Endothelial cell (in vitro differentiated cells): ENCODE measurements around the gene SEPTIN14. TPM values are rescaled to one million over a fixed set of nuclear protein-coding genes. Genes with fewer than 3 reads are reported as not detected.
"Not testable (repeated sequence)": the region's sequence is repeated elsewhere in the genome, so short reads cannot be mapped to it uniquely, and the experiment has no call there.

Experiments
- DNase-seq: peaks from one replicate; pipeline ENCODE4 v3.0.0; 2021; ENCODE audit warnings: low spot score
- H3K27ac Mint-ChIP-seq: one replicate; pipeline ENCODE4 v1.8.0; 2021; ENCODE audit warnings: mixed read lengths, inconsistent platforms; ENCODE audit not compliant: unreplicated experiment
- H3K27me3 Mint-ChIP-seq: one replicate; pipeline ENCODE4 v1.8.0; 2021; ENCODE audit warnings: mild to moderate bottlenecking, moderate library complexity, mixed read lengths, inconsistent platforms; ENCODE audit not compliant: unreplicated experiment
- H3K36me3 Mint-ChIP-seq: one replicate; pipeline ENCODE4 v1.8.0; 2021; ENCODE audit warnings: mild to moderate bottlenecking, low read depth, mixed read lengths, inconsistent platforms; ENCODE audit not compliant: unreplicated experiment
- H3K4me1 Mint-ChIP-seq: one replicate; pipeline ENCODE4 v1.8.0; 2021; ENCODE audit warnings: mild to moderate bottlenecking, mixed read lengths, inconsistent platforms; ENCODE audit not compliant: unreplicated experiment
- H3K4me3 Mint-ChIP-seq: one replicate; pipeline ENCODE4 v1.8.0; 2021; ENCODE audit warnings: mild to moderate bottlenecking, mixed read lengths, inconsistent platforms; ENCODE audit not compliant: unreplicated experiment
- H3K9me3 Mint-ChIP-seq: one replicate; pipeline ENCODE4 v1.8.0; 2021; ENCODE audit warnings: mixed read lengths, inconsistent platforms; ENCODE audit not compliant: unreplicated experiment
- CTCF ChIP-seq: fragments of 200-600 bp; sonication (generic); IDR thresholded peaks from one replicate; pipeline ENCODE4 v1.5.0; 2021; ENCODE audit warnings: antibody characterized with exemption; ENCODE audit not compliant: unreplicated experiment
- total RNA-seq: library from RNA; stranded (reverse); fragmentation: NEBNext Ultra II Directional; extraction: Animal tissue kit (Norgen Biotek cat#: 25700); gene quantifications from one replicate; pipeline ENCODE4 v1.2.1, GENCODE V29; 2021; ENCODE audit not compliant: unreplicated experiment

SEPTIN14 gene
- total RNA-seq, 1 donor from 2014 or later = not detected

GRCh38 chr7:55893940-55894339 is 31.4 kb upstream of the SEPTIN14 start:
- no peak for TF ChIP-seq CTCF
- Mint-ChIP-seq H3K4me1 (no peaks in the 10 kb centered on the region), H3K27me3 (peaks cover 1% of the 10 kb centered on the region), H3K4me3 (no peak overlapping the region), H3K36me3 (no peaks in the 10 kb centered on the region), H3K27ac (no peak overlapping the region), H3K9me3 (no peaks in the 10 kb centered on the region)
- no peak for DNase-seq

GRCh38 chr7:55888378-55888777 is 25.8 kb upstream of the SEPTIN14 start:
- H3K36me3 Mint-ChIP-seq, H3K4me1 Mint-ChIP-seq, H3K27me3 Mint-ChIP-seq, DNase-seq, H3K9me3 Mint-ChIP-seq: not testable (repeated sequence)
- Mint-ChIP-seq H3K27ac (peak overlapping the region; percentile 89), H3K4me3 (peak overlapping the region; percentile 93)

- no peak for TF ChIP-seq CTCF
- DNase-seq = no peak
- Mint-ChIP-seq H3K36me3 (no peaks in the 10 kb centered on the region), H3K4me3 (peak overlapping the region; percentile 93), H3K27ac (peak overlapping the region; percentile 89), H3K27me3 (peaks cover 6% of the 10 kb centered on the region), H3K4me1 (no peaks in the 10 kb centered on the region), H3K9me3 (no peaks in the 10 kb centered on the region)
Measured at GRCh38 chr7:55887821-55888247, 25.3 kb upstream of the SEPTIN14 start.

GRCh38 chr7:55884321-55884720 is 21.8 kb upstream of the SEPTIN14 start:
- Mint-ChIP-seq H3K4me3 (no peak overlapping the region), H3K9me3 (no peaks in the 10 kb centered on the region)

GRCh38 chr7:55878691-55879090 is 16.1 kb upstream of the SEPTIN14 start:
- Mint-ChIP-seq H3K27me3 (peaks cover 2% of the 10 kb centered on the region), H3K27ac (no peak overlapping the region), H3K9me3 (no peaks in the 10 kb centered on the region), H3K4me3 (no peak overlapping the region), H3K36me3 (no peaks in the 10 kb centered on the region), H3K4me1 (no peaks in the 10 kb centered on the region)
- TF ChIP-seq CTCF = no peak
- no peak for DNase-seq

More at GRCh38 chr7:55884321-55884720, 21.8 kb upstream of the SEPTIN14 start:
- TF ChIP-seq CTCF = no peak
- H3K27me3 Mint-ChIP-seq = peaks cover 6% of the 10 kb centered on the region
- no peaks in the 10 kb centered on the region for H3K4me1 Mint-ChIP-seq
- no peak overlapping the region for H3K27ac Mint-ChIP-seq
- no peaks in the 10 kb centered on the region for H3K36me3 Mint-ChIP-seq
- no peak for DNase-seq

DNA sequence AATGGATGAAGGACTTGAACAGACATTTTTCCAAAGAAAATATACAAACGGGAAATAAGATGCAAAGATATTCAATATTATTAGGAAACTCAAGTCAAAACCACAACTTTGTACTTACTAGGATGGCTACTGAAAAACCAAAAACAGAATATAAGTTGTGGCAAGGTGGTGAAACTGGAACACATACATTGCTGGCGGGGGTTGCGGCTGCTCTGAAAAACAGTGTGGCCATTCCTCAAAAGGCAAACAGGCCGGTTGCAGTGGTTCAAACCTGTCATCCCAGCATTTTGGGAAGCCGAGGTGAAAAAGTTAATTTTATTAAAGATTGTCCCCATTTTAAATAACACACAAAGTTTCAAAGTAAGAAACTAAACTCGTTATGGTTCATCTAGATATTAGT is 14.8 kb upstream of the SEPTIN14 start:
- Mint-ChIP-seq H3K27me3 (no peaks in the 10 kb centered on the region), H3K27ac (no peak overlapping the region), H3K36me3 (no peaks in the 10 kb centered on the region), H3K4me1 (no peaks in the 10 kb centered on the region), H3K9me3 (no peaks in the 10 kb centered on the region), H3K4me3 (no peak overlapping the region)
- no peak for TF ChIP-seq CTCF
- DNase-seq = no peak
